ENCODE results near the gene MAML3.

MAML3 gene

DNA sequence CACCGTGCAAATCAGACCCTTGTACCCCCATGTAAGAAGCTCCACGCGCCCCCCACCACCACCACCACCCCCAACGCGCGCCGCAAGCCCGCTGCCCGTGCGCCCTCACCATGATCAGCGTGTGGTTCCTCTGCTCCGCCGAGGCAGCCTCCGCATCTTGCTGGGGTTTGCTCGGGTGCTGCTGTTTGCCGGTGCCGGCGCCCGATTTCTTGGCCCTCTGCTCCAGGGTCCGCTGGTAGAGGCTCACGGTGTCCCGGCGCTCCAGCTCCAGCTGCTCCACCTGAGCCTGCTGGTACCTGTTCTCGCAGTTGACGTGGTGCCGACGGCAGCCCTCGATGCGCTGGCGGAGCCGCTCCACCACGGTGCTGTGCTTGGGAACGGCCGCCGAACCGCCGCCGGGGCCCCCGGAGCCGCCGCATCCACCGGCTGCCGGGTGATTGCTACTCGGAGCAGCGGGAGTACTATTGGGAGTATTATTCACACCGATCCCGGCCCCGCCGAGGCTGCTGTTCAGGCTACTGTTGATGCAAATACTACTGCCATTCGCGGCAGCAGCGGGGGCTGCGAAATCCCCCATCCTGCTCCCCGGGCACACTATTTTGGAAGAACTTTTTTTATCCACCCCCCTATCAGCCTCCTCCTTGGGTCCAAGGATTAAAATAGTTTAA lies 1.1 kb downstream of the MAML3 start:
- H3K4me1 ChIP-seq: no peaks in the 10 kb centered on the region; the same call in 1 of the 2 replicates
- DNase-seq: peak; percentile 61
- H3K9me3 ChIP-seq: no peaks in the 10 kb centered on the region
- peak overlapping the region; percentile 98 for H3K4me3 ChIP-seq (ENCODE audit: low read depth, low read length)
- peaks cover 3% of the 10 kb centered on the region; the same call in 1 of the 2 replicates for H3K36me3 ChIP-seq
- TF ChIP-seq, protein P1, sequence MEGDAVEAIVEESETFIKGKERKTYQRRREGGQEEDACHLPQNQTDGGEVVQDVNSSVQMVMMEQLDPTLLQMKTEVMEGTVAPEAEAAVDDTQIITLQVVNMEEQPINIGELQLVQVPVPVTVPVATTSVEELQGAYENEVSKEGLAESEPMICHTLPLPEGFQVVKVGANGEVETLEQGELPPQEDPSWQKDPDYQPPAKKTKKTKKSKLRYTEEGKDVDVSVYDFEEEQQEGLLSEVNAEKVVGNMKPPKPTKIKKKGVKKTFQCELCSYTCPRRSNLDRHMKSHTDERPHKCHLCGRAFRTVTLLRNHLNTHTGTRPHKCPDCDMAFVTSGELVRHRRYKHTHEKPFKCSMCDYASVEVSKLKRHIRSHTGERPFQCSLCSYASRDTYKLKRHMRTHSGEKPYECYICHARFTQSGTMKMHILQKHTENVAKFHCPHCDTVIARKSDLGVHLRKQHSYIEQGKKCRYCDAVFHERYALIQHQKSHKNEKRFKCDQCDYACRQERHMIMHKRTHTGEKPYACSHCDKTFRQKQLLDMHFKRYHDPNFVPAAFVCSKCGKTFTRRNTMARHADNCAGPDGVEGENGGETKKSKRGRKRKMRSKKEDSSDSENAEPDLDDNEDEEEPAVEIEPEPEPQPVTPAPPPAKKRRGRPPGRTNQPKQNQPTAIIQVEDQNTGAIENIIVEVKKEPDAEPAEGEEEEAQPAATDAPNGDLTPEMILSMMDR (IDR thresholded peaks at IDR 0.05; ENCODE audit: low read depth, low read length): no peak
- no peaks in the 10 kb centered on the region for H3K27me3 ChIP-seq

DNA sequence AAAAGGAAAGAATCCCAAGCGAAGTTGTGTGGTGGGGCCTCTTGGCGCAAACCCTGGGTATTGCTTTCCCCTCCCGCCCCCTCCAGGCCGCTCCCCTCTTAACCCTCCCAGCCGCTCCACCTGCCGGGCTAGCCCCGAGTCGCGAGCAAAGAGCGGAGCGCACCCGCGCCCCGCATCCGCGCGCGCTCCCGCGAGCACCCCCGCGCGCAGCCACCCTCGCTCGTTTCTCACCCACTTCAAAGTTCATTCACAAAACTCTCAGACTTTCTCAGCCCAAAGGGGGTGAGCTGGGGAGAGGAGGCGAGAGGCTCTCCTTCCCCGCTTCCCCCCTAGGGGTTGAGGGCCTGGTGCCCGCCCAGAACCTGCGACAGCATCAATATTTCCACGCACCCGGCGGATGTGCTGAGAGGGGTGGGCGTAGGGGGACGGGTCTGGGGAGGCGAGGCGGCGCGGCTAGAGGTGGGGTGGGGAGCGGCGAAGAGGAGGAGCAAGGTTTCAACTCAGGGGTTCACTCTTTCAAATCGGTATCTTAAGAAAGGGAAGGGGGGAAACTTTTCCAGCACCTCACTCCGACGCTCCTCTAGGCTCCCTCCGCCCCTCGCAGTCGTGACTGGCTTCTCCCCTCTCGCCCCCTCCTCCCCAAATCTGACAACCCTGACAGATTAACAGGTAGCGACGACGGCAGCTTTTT lies 1.8 kb downstream of the MAML3 start:
- H3K27me3 ChIP-seq: no peaks in the 10 kb centered on the region
- peaks cover 3% of the 10 kb centered on the region; the same call in 1 of the 2 replicates for H3K36me3 ChIP-seq
- DNase-seq: peak; percentile 83
- H3K9me3 ChIP-seq: no peaks in the 10 kb centered on the region
- no peaks in the 10 kb centered on the region for H3K4me1 ChIP-seq
- H3K4me3 ChIP-seq (ENCODE audit: low read depth, low read length): peak overlapping the region; percentile 98
- TF ChIP-seq, protein P1 (IDR thresholded peaks at IDR 0.05; ENCODE audit: low read depth, low read length): peak; percentile 43

DNA sequence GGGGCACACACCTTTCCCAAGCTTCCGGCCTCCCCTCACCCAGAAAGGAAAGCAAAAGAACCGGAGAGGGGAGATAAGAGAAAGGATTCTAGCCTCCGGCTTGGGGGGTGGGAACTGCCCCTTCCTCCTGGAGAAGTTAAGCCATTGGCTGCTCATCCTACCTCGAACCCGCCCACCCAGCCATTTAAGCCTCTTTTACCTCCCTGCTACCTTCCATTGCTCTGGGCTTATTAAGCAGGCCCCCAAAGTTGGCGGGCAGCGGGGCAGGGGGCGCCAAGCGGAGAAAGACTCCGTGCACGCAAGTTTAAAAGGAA lies 2.3 kb downstream of the MAML3 start:
- H3K4me1 ChIP-seq: no peaks in the 10 kb centered on the region
- TF ChIP-seq, protein P1 (IDR thresholded peaks at IDR 0.05; ENCODE audit: low read depth, low read length): no peak
- H3K4me3 ChIP-seq (ENCODE audit: low read depth, low read length): peak overlapping the region; percentile 98
- H3K9me3 ChIP-seq: no peaks in the 10 kb centered on the region
- no peaks in the 10 kb centered on the region for H3K27me3 ChIP-seq
- DNase-seq: peak; percentile 95
- H3K36me3 ChIP-seq: peaks cover 3% of the 10 kb centered on the region; the same call in 1 of the 2 replicates

DNA sequence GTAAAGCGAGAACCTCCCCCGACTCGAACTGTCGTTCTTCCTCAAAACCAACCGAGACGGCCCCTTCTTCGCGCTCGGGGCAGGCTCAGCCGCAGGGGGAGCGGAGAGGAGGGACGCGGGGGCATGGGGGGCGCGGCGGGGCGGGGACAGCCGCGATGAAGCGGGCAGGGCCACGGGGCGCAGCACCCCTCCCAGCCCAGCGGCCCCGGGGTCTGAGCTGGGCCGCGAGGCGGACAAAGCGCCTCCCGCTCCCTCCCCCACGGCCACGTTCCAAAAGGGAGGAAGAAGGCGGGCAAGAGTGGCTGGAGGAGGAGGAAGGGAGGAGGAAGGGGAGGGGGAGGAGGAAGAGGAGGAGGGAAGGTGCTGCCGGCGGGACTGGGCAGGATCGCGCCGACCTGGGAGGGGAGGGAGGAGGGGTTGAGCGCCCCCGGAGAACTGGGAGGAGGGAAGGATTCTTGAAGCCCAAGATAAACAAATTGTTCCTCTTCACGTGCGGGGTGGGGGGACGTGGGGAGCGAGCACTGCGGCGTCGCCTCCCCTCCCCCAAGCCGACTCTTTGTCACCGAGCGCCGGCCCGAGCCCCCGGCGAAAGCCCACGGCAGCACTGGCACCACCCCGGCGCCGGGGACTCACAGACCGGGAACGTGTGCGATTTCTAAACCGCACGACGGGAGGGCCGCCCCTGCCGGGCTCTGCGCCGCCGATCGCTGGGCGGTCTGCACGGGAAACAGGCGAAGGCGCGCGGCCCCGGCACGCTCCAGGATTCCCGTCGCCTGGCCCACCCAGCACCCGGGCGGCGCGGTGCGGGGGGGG lies 2.9 kb downstream of the MAML3 start:
- no peaks in the 10 kb centered on the region for H3K4me1 ChIP-seq
- H3K36me3 ChIP-seq: peaks cover 3% of the 10 kb centered on the region; the same call in 1 of the 2 replicates
- H3K27me3 ChIP-seq: no peaks in the 10 kb centered on the region
- TF ChIP-seq, protein P1 (IDR thresholded peaks at IDR 0.05; ENCODE audit: low read depth, low read length): no peak
- H3K4me3 ChIP-seq (ENCODE audit: low read depth, low read length): peak overlapping the region; percentile 98
- no peaks in the 10 kb centered on the region for H3K9me3 ChIP-seq
- DNase-seq: peak; percentile 87

DNA sequence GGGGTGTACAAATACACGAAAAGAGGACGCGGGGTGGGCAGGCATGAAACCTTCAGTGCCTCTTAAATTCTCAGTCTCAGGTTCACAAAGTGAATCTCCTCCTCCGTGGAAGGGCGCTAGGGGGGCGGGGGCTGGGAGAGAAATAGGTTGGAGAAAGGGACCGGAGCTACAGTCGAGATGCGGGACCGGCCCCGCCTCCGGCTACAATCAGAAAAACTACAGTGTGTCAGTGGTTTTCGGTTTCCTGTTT lies 3.4 kb downstream of the MAML3 start:
- DNase-seq: peak; percentile 86
- TF ChIP-seq, protein P1 (IDR thresholded peaks at IDR 0.05; ENCODE audit: low read depth, low read length): no peak
- H3K4me1 ChIP-seq: no peaks in the 10 kb centered on the region
- H3K36me3 ChIP-seq: peaks cover 3% of the 10 kb centered on the region; the same call in 1 of the 2 replicates
- H3K9me3 ChIP-seq: no peaks in the 10 kb centered on the region
- no peaks in the 10 kb centered on the region for H3K27me3 ChIP-seq
- H3K4me3 ChIP-seq (ENCODE audit: low read depth, low read length): peak overlapping the region; percentile 98

Data from BE2C (cell line).